GM12872 (cell line): Measurements from ENCODE around the gene FBXW11.

Experiments used
- CTCF ChIP-seq: IDR thresholded peaks from 3 replicates; pipeline ENCODE4 v1.5.1; 2011; ENCODE audit warnings: low read depth, mild to moderate bottlenecking, low read length, moderate library complexity; ENCODE audit not compliant: insufficient read depth

Gene FBXW11

GRCh38 chr5:171957591-171958251, 48.7 kb downstream of the FBXW11 start:
- TF ChIP-seq CTCF = no peak

GRCh38 chr5:171956887-171957495, 49.4 kb downstream of the FBXW11 start:
- no peak for TF ChIP-seq CTCF

- TF ChIP-seq CTCF = no peak
Observed at GRCh38 chr5:171956314-171956713, 50.1 kb downstream of the FBXW11 start.

GRCh38 chr5:171955761-171956160, 50.7 kb downstream of the FBXW11 start:
- TF ChIP-seq CTCF = no peak

- TF ChIP-seq CTCF = no peak
Observed at GRCh38 chr5:171954721-171955120, 51.7 kb downstream of the FBXW11 start.

- TF ChIP-seq CTCF = no peak
Observed at GRCh38 chr5:171953860-171954701, 52.4 kb downstream of the FBXW11 start.

- TF ChIP-seq CTCF = no peak
Observed at GRCh38 chr5:171952021-171952420, 54.4 kb downstream of the FBXW11 start.
